GM23338 (cell line): ENCODE results near the gene ALG14. TPM values are rescaled to one million over a fixed set of nuclear protein-coding genes. Genes with fewer than 3 reads are reported as not detected.
"Not testable (repeated sequence)": the region's sequence is repeated elsewhere in the genome, so short reads cannot be mapped to it uniquely, and the experiment has no call there.

ENCODE experiments used
- ATAC-seq: fragments of 200-7000 bp; cut with Tn5 transposase; 3 replicates; pipeline ENCODE4 v1.9.1; 2020
- DNase-seq: peaks from one replicate; pipeline ENCODE4 v3.0.0-alpha.2; 2015; ENCODE audit warnings: low spot score
- H2AFZ ChIP-seq: fragments of 200-600 bp; sonication (generic); 2 replicates; pipeline ENCODE4 v1.8.0; 2016; ENCODE audit warnings: antibody characterized with exemption, mild to moderate bottlenecking, moderate library complexity
- H3F3A ChIP-seq: fragments of 200-600 bp; sonication (generic); replicated peaks from 2 replicates; pipeline ENCODE4 v1.8.0; 2017; ENCODE audit warnings: antibody characterized with exemption, mixed run types, low read depth
- H3K27ac ChIP-seq: fragments of 200-600 bp; sonication (generic); 2 replicates; pipeline ENCODE4 v1.6.1; 2016; ENCODE audit warnings: low read depth
- H3K27me3 ChIP-seq: fragments of 200-600 bp; sonication (generic); 2 replicates; pipeline ENCODE4 v1.8.0; 2016; ENCODE audit warnings: mild to moderate bottlenecking, mixed run types, moderate library complexity; ENCODE audit not compliant: insufficient read depth
- H3K36me3 ChIP-seq: fragments of 200-600 bp; sonication (generic); 2 replicates; pipeline ENCODE4 v1.8.0; 2016; ENCODE audit warnings: mild to moderate bottlenecking; ENCODE audit not compliant: insufficient read depth
- H3K4me1 ChIP-seq: fragments of 200-600 bp; sonication (generic); 2 replicates; pipeline ENCODE4 v1.8.0; 2016; ENCODE audit warnings: mild to moderate bottlenecking, moderate library complexity; ENCODE audit not compliant: insufficient read depth
- H3K4me2 ChIP-seq: fragments of 200-600 bp; sonication (generic); 2 replicates; pipeline ENCODE4 v1.7.1; 2017; ENCODE audit warnings: mixed run types
- H3K4me3 ChIP-seq: fragments of 200-600 bp; sonication (generic); 2 replicates; pipeline ENCODE4 v1.6.1; 2016; ENCODE audit warnings: mixed run types
- H3K79me2 ChIP-seq: fragments of 200-600 bp; sonication (generic); replicated peaks from 2 replicates; pipeline ENCODE4 v1.8.0; 2017; ENCODE audit warnings: mild to moderate bottlenecking; ENCODE audit not compliant: insufficient read depth
- H3K9me2 ChIP-seq: fragments of 200-600 bp; sonication (generic); 2 replicates; pipeline ENCODE4 v1.8.0; 2017; ENCODE audit not compliant: insufficient read depth
- H4K20me1 ChIP-seq: fragments of 200-600 bp; sonication (generic); replicated peaks from 2 replicates; pipeline ENCODE4 v1.8.0; 2017; ENCODE audit warnings: mild to moderate bottlenecking; ENCODE audit not compliant: insufficient read depth
- H3K27ac Mint-ChIP-seq: 2 replicates; pipeline ENCODE4 v1.8.0; 2020; ENCODE audit warnings: inconsistent platforms, mild to moderate bottlenecking, moderate library complexity, mixed read lengths
- H3K27me3 Mint-ChIP-seq: 3 replicates; pipeline ENCODE4 v1.8.0; 2022; ENCODE audit warnings: low read depth, mild to moderate bottlenecking, moderate library complexity, mixed read lengths, inconsistent platforms; ENCODE audit not compliant: insufficient read depth, poor library complexity
- H3K36me3 Mint-ChIP-seq: 3 replicates; pipeline ENCODE4 v1.8.0; 2021; ENCODE audit warnings: low read depth, mild to moderate bottlenecking, inconsistent platforms, moderate library complexity, mixed read lengths
- H3K4me1 Mint-ChIP-seq: 3 replicates; pipeline ENCODE4 v1.8.0; 2020; ENCODE audit warnings: mild to moderate bottlenecking, inconsistent platforms, mixed read lengths
- H3K4me3 Mint-ChIP-seq: 3 replicates; pipeline ENCODE4 v1.8.0; 2021; ENCODE audit warnings: moderate library complexity, mild to moderate bottlenecking, inconsistent platforms, mixed read lengths
- H3K9me3 Mint-ChIP-seq: 3 replicates; pipeline ENCODE4 v1.8.0; 2020; ENCODE audit warnings: moderate library complexity, mild to moderate bottlenecking, inconsistent platforms, mixed read lengths
- NANOG ChIP-seq: IDR thresholded peaks from 2 replicates; pipeline ENCODE4 v1.6.1; 2016; ENCODE audit warnings: antibody characterized with exemption, borderline replicate concordance
- POLR2AphosphoS5 ChIP-seq: IDR thresholded peaks from 2 replicates; pipeline ENCODE4 v1.6.1; 2016; ENCODE audit warnings: antibody characterized with exemption, low read depth
- REST ChIP-seq: IDR thresholded peaks from one replicate; pipeline ENCODE4 v1.6.1; 2018; ENCODE audit warnings: antibody characterized with exemption; ENCODE audit not compliant: unreplicated experiment
- STAT1 ChIP-seq: IDR thresholded peaks from one replicate; pipeline ENCODE4 v1.6.1; 2016; ENCODE audit warnings: antibody characterized with exemption; ENCODE audit not compliant: unreplicated experiment
- polyA plus RNA-seq: library from polyadenylated mRNA; unstranded; fragments of >200 nt; fragmentation: Nextera tagmentation; extraction: Ambion mirVana; gene quantifications from 2 replicates; pipeline ENCODE4 v1.2.1, GENCODE V29; 2016
- total RNA-seq: library from RNA; depleted of rRNA; stranded (reverse); fragments of >200 nt; shearing (Covaris generic); gene quantifications from 2 replicates; pipeline ENCODE4 v1.2.3, GENCODE V29; 2014
- TF ChIP-seq, protein P1 (sequence below), 2 experiments: fragments of 200-600 bp in 1 of 2; sonication (generic) in 1 of 2; conservative IDR thresholded peaks; 2 replicates each; pipeline versions ENCODE4 v1.5.1 to v1.6.1; 2016 to 2017; ENCODE audit warnings: antibody characterized with exemption in 2 of 2, low read depth in 2 of 2, mild to moderate bottlenecking in 2 of 2, moderate library complexity in 1 of 2

ALG14 gene
- total and polyA plus RNA-seq, 2 experiments from 2014 or later: 0.42 to 2.8 TPM

DNA sequence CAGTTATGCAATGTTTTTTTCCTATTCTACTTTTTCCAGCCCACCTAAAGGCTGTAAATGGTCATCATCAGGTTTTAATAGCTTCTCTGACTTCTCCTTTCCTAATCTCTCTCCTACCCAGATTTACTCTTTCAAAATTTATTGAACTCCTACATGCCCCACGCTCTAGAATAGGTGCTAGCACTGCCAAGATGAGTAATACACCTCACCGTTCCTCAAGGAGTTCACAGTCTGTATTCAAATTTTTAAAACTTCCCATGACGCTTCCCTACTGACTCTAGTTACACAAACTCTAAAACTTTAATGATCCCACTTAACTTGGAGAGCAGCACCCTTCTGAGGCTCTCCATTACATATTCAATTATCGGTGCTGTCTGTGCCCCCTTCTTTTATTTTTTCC lies 51.6 kb downstream of the ALG14 start (continued):
- TF ChIP-seq, protein P1, sequence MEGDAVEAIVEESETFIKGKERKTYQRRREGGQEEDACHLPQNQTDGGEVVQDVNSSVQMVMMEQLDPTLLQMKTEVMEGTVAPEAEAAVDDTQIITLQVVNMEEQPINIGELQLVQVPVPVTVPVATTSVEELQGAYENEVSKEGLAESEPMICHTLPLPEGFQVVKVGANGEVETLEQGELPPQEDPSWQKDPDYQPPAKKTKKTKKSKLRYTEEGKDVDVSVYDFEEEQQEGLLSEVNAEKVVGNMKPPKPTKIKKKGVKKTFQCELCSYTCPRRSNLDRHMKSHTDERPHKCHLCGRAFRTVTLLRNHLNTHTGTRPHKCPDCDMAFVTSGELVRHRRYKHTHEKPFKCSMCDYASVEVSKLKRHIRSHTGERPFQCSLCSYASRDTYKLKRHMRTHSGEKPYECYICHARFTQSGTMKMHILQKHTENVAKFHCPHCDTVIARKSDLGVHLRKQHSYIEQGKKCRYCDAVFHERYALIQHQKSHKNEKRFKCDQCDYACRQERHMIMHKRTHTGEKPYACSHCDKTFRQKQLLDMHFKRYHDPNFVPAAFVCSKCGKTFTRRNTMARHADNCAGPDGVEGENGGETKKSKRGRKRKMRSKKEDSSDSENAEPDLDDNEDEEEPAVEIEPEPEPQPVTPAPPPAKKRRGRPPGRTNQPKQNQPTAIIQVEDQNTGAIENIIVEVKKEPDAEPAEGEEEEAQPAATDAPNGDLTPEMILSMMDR (conservative IDR thresholded peaks at IDR 0.05; ENCODE audit: low read depth in 2 of 2): no peak
- TF ChIP-seq NANOG: no peak
- TF ChIP-seq POLR2AphosphoS5: no peak
- TF ChIP-seq REST: no peak

DNA sequence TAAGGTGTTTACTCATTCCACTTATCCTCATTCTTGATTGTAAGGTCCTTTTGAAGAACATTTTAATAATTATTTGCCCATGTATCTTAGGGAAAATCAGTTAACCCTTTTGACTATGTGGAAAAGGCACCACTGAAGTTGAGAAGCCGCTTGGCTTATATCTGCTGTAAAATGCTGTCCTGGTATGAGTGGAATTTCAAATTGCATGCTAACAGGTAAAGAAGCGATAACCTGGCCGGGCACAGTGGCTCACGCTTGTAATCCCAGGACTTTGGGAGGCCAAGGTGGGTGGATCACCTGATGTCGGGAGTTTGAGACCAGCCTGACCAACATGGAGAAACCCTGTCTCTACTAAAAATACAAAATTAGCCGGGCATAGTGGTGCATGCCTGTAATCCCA lies 53.3 kb downstream of the ALG14 start:
- not testable (repeated sequence) for H3F3A ChIP-seq, H3K9me2 ChIP-seq, H3K36me3 ChIP-seq, H3K4me3 ChIP-seq, H4K20me1 ChIP-seq, H3K4me2 ChIP-seq, ATAC-seq, H3K27me3 Mint-ChIP-seq, H3K27me3 ChIP-seq, H3K36me3 Mint-ChIP-seq, H3K79me2 ChIP-seq, H3K4me1 ChIP-seq, DNase-seq, H3K27ac ChIP-seq, H3K4me3 Mint-ChIP-seq, H3K9me3 Mint-ChIP-seq, H2AFZ ChIP-seq, H3K27ac Mint-ChIP-seq
- H3K4me1 Mint-ChIP-seq: peaks cover 13% of the 10 kb centered on the region

GRCh38 chr1:95018602-95019369 lies 54.0 kb downstream of the ALG14 start:
- no peaks in the 10 kb centered on the region for H3K36me3 ChIP-seq
- H3K79me2 ChIP-seq: no peaks in the 10 kb centered on the region
- no peak for TF ChIP-seq STAT1
- no peaks in the 10 kb centered on the region for H3F3A ChIP-seq
- no peaks in the 10 kb centered on the region for H3K27me3 ChIP-seq
- H2AFZ ChIP-seq: no peak overlapping the region
- H3K4me3 ChIP-seq: no peak overlapping the region
- H3K9me3 Mint-ChIP-seq: no peaks in the 10 kb centered on the region; the same call in 2 of the 3 replicates
- DNase-seq (no peak), ATAC-seq (no peak)
- no peaks in the 10 kb centered on the region; the same call in 1 of the 2 replicates for H4K20me1 ChIP-seq
- H3K4me1 ChIP-seq: peaks cover 5% of the 10 kb centered on the region; the same call in 1 of the 2 replicates
- no peak overlapping the region for H3K4me3 Mint-ChIP-seq
- H3K36me3 Mint-ChIP-seq: no peaks in the 10 kb centered on the region
- H3K9me2 ChIP-seq: no peaks in the 10 kb centered on the region
- H3K27ac ChIP-seq: no peak overlapping the region
- no peaks in the 10 kb centered on the region for H3K27me3 Mint-ChIP-seq
- H3K27ac Mint-ChIP-seq: no peak overlapping the region
- peaks cover 13% of the 10 kb centered on the region for H3K4me1 Mint-ChIP-seq
- H3K4me2 ChIP-seq: no peak overlapping the region
